IMR-90 (cell line): ENCODE measurements around the gene GMEB1. TPM values are rescaled to one million over a fixed set of nuclear protein-coding genes. Genes with fewer than 3 reads are reported as not detected.
"Not testable (repeated sequence)": the region's sequence is repeated elsewhere in the genome, so short reads cannot be mapped to it uniquely, and the experiment has no call there.

Experiments used
- ATAC-seq: fragments of 200-7000 bp; cut with Tn5 transposase; 2 replicates; pipeline ENCODE4 v1.9.1; 2020; ENCODE audit warnings: low read depth, mild to moderate bottlenecking, moderate library complexity
- BruUV-seq: library from RNA; stranded (reverse); fragments of 400-500 nt; replicated peaks from 2 replicates; lab custom pipeline; 2021; lab: Mats Ljungman, UMichigan
- CTCF ChIA-PET: fragments of 300-600 bp; formaldehyde crosslinking; extraction: SDS; loops from one replicate; lab custom pipeline; 2021; ENCODE audit warnings: antibody characterized with exemption; lab: Yijun Ruan, JAX
- POLR2A ChIA-PET: fragments of 300-600 bp; sonication (Branson Sonifier 250); formaldehyde crosslinking; loops from one replicate; lab custom pipeline; 2022; ENCODE audit warnings: antibody characterized with exemption; ENCODE audit not compliant: unreplicated experiment; lab: Charles Lee
- DNase-seq: peaks from one replicate; pipeline ENCODE4 v3.0.0; 2013
- H2AFZ ChIP-seq: replicated peaks from 2 replicates; pipeline ENCODE3; 2013; ENCODE audit warnings: low read length, mild to moderate bottlenecking; ENCODE audit not compliant: poor library complexity
- H2AK5ac ChIP-seq: 2 replicates; pipeline ENCODE4 v1.6.1; 2013; ENCODE audit warnings: low read depth, low read length, inconsistent platforms
- H2AK9ac ChIP-seq: replicated peaks from 2 replicates; pipeline ENCODE3; 2013; ENCODE audit warnings: mild to moderate bottlenecking, low read depth, low read length, moderate library complexity; ENCODE audit not compliant: poor library complexity
- H2BK120ac ChIP-seq: 2 replicates; pipeline ENCODE4 v1.6.1; 2013; ENCODE audit warnings: low read depth, low read length, inconsistent platforms
- H2BK15ac ChIP-seq: 3 replicates; pipeline ENCODE4 v1.6.1; 2013; ENCODE audit warnings: low read depth, low read length, inconsistent platforms
- H2BK20ac ChIP-seq: 2 replicates; pipeline ENCODE4 v1.6.1; 2013; ENCODE audit warnings: low read depth, mild to moderate bottlenecking, inconsistent platforms, low read length, moderate library complexity
- H2BK5ac ChIP-seq: 2 replicates; pipeline ENCODE4 v1.6.1; 2013; ENCODE audit warnings: mild to moderate bottlenecking, low read depth, low read length, inconsistent platforms; ENCODE audit not compliant: poor library complexity, severe bottlenecking
- H3K14ac ChIP-seq: replicated peaks from 2 replicates; pipeline ENCODE4 v1.6.1; 2013; ENCODE audit warnings: low read depth, low read length, inconsistent platforms
- H3K18ac ChIP-seq: 2 replicates; pipeline ENCODE4 v1.6.1; 2013; ENCODE audit warnings: low read depth, low read length, control low read depth
- H3K23ac ChIP-seq: 2 replicates; pipeline ENCODE4 v1.6.1; 2013; ENCODE audit warnings: low read depth, low read length, inconsistent platforms
- H3K27ac ChIP-seq: 2 replicates; pipeline ENCODE4 v1.5.1; 2013; ENCODE audit warnings: mild to moderate bottlenecking, control low read depth, low read length; ENCODE audit not compliant: insufficient read depth
- H3K27me3 ChIP-seq: 2 replicates; pipeline ENCODE4 v1.6.1; 2013; ENCODE audit warnings: low read length; ENCODE audit not compliant: control insufficient read depth, insufficient read depth
- H3K36me3 ChIP-seq: 2 replicates; pipeline ENCODE4 v1.6.1; 2013; ENCODE audit warnings: low read length, mixed read lengths; ENCODE audit not compliant: control insufficient read depth, insufficient read depth
- H3K4ac ChIP-seq: 2 replicates; pipeline ENCODE4 v1.6.1; 2013; ENCODE audit warnings: low read depth, low read length, inconsistent platforms
- H3K4me1 ChIP-seq: 2 replicates; pipeline ENCODE4 v1.6.1; 2013; ENCODE audit warnings: low read length, mixed read lengths; ENCODE audit not compliant: control insufficient read depth, insufficient read depth
- H3K4me2 ChIP-seq: 2 replicates; pipeline ENCODE4 v1.6.1; 2013; ENCODE audit warnings: low read depth, mild to moderate bottlenecking, control low read depth, low read length, moderate library complexity
- H3K4me3 ChIP-seq: 2 replicates; pipeline ENCODE4 v1.5.1; 2013; ENCODE audit warnings: low read depth, mild to moderate bottlenecking, control low read depth, low read length, moderate library complexity; ENCODE audit not compliant: insufficient read depth
- H3K56ac ChIP-seq: 2 replicates; pipeline ENCODE4 v1.6.1; 2013; ENCODE audit warnings: low read length, inconsistent platforms; ENCODE audit not compliant: insufficient read depth; ENCODE audit errors: extremely low read depth
- H3K79me1 ChIP-seq, 2 experiments: 2 replicates each; pipeline ENCODE4 v1.6.1; 2013; ENCODE audit warnings: low read length in 2 of 2, inconsistent platforms in 1 of 2, low read depth in 1 of 2
- H3K9ac ChIP-seq: 2 replicates; pipeline ENCODE4 v1.6.1; 2013; ENCODE audit warnings: low read depth, low read length, control low read depth
- H3K9me1 ChIP-seq: 2 replicates; pipeline ENCODE4 v1.6.1; 2013; ENCODE audit warnings: low read length, inconsistent platforms; ENCODE audit not compliant: insufficient read depth
- H3K9me3 ChIP-seq: 2 replicates; pipeline ENCODE4 v1.6.1; 2013; ENCODE audit warnings: low read length; ENCODE audit not compliant: control insufficient read depth, insufficient read depth
- H4K20me1 ChIP-seq: 2 replicates; pipeline ENCODE4 v1.6.1; 2013; ENCODE audit warnings: low read length, inconsistent platforms; ENCODE audit not compliant: insufficient read depth
- H4K5ac ChIP-seq: 2 replicates; pipeline ENCODE4 v1.6.1; 2013; ENCODE audit warnings: mild to moderate bottlenecking, low read depth, low read length, control low read depth
- H4K8ac ChIP-seq, 2 experiments: 2 replicates each; pipeline ENCODE4 v1.6.1; 2013; ENCODE audit warnings: low read depth in 2 of 2, low read length in 2 of 2, control low read depth in 1 of 2, inconsistent platforms in 1 of 2
- H4K91ac ChIP-seq: 2 replicates; pipeline ENCODE4 v1.6.1; 2013; ENCODE audit warnings: low read depth, low read length, inconsistent platforms; ENCODE audit not compliant: insufficient read depth
- WGBS, 2 experiments: methylation state at CpG; one replicate each; pipeline versions ENCODE4 v1.1.5 to v1.1.7; 2013; ENCODE audit warnings: missing lambda C conversion rate in 2 of 2; ENCODE audit not compliant: insufficient read length in 1 of 2; ENCODE audit errors: extremely low coverage in 2 of 2; 5-methylcytosine and 5-hydroxymethylcytosine counted together
- dilution Hi-C: fragments of 300-500 bp; cut with HindIII; formaldehyde crosslinking; loops from one replicate; pipeline ENCODE4 v1.14.3; 2018; ENCODE audit warnings: low sequenced_read_pairs; ENCODE audit not compliant: unreplicated experiment
- in situ Hi-C: fragments of 300-500 bp; cut with MboI; formaldehyde crosslinking; loops from 3 replicates; pipeline ENCODE4 v1.14.3; 2019; ENCODE audit warnings: low sequenced_read_pairs, inconsistent platforms, mixed read lengths
- intact Hi-C: fragments of 100-400 bp; cut with micrococcal nuclease; formaldehyde crosslinking; loops from 2 replicates; pipeline ENCODE4 v1.10.0; 2022
- polyA plus RNA-seq, 3 experiments: library from polyadenylated mRNA; depleted of rRNA; stranded (reverse); fragments of >200 nt; gene quantifications; 2 replicates each; pipeline ENCODE4 v1.2.3, GENCODE V29; 2012; ENCODE audit warnings: low replicate concordance in 1 of 3
- total RNA-seq: library from RNA; depleted of rRNA; stranded (reverse); fragments of >200 nt; gene quantifications from 2 replicates; pipeline ENCODE4 v1.2.3, GENCODE V29; 2012

GMEB1 gene
- total and polyA plus RNA-seq, 2 of the 4 experiments (the other 2 are of a cell fraction): 7.1 to 7.9 TPM

DNA sequence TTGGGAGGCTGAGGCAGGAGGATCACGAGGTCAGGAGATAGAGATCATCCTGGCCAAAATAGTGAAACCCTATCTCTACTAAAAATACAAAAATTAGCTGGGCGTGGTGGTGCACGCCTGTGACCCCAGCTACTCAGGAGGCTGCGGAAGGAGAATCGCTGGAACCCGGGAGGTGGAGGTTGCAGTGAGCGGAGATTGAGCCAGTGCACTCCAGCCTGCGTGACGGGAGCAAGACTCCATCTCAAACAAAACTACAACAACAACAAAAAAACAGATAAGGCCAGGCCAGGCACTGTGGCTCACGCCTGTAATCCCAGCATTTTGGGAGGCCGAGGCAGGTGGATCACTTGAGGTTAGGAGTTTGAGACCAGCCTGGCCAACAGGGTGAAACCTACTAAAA lies 23.2 kb upstream of the GMEB1 start:
- H2BK5ac ChIP-seq, H2AFZ ChIP-seq, H3K18ac ChIP-seq, H4K8ac ChIP-seq, H3K27ac ChIP-seq, in situ Hi-C loops, H2BK15ac ChIP-seq, H3K9me3 ChIP-seq, H3K4me2 ChIP-seq, H3K9me1 ChIP-seq, DNase-seq, H2BK120ac ChIP-seq, H2AK5ac ChIP-seq, H3K4ac ChIP-seq, H3K4me3 ChIP-seq, H2BK20ac ChIP-seq, POLR2A ChIA-PET, H3K36me3 ChIP-seq, H3K56ac ChIP-seq, dilution Hi-C loops, H4K91ac ChIP-seq, H3K9ac ChIP-seq, H3K4me1 ChIP-seq, BruUV-seq, H3K14ac ChIP-seq, H4K5ac ChIP-seq, H2AK9ac ChIP-seq, H3K23ac ChIP-seq, CTCF ChIA-PET, H4K20me1 ChIP-seq, H3K27me3 ChIP-seq, ATAC-seq: not testable (repeated sequence)
- peaks cover 16 to 37% of the 10 kb centered on the region in 2 experiments for H3K79me1 ChIP-seq
- no CpG with 5 or more reads among the region's 11 CpGs for WGBS, 2 experiments
- intact Hi-C loops: loop anchor here (10.0 kb wide), 2 partner anchors 389 to 549 kb away; no protein-coding TSS in a partner anchor
